Lower leg skin (tissue), 3 donors: ENCODE measurements around the gene ATAD3C.

ENCODE experiments used
- POLR2A ChIP-seq, 2 donors: fragments of 450-650 bp; IDR thresholded peaks; one replicate each; pipeline ENCODE4 v1.6.1; 2016 to 2017; ENCODE audit warnings: antibody characterized with exemption in 2 of 2, mild to moderate bottlenecking in 1 of 2, moderate library complexity in 1 of 2
- TF ChIP-seq, protein P1 (sequence below), 3 donors: fragments of 450-650 bp; IDR thresholded peaks; one replicate each; pipeline ENCODE4 v1.5.1; 2016; ENCODE audit warnings: antibody characterized with exemption in 3 of 3, mild to moderate bottlenecking in 3 of 3, moderate library complexity in 2 of 3

DNA sequence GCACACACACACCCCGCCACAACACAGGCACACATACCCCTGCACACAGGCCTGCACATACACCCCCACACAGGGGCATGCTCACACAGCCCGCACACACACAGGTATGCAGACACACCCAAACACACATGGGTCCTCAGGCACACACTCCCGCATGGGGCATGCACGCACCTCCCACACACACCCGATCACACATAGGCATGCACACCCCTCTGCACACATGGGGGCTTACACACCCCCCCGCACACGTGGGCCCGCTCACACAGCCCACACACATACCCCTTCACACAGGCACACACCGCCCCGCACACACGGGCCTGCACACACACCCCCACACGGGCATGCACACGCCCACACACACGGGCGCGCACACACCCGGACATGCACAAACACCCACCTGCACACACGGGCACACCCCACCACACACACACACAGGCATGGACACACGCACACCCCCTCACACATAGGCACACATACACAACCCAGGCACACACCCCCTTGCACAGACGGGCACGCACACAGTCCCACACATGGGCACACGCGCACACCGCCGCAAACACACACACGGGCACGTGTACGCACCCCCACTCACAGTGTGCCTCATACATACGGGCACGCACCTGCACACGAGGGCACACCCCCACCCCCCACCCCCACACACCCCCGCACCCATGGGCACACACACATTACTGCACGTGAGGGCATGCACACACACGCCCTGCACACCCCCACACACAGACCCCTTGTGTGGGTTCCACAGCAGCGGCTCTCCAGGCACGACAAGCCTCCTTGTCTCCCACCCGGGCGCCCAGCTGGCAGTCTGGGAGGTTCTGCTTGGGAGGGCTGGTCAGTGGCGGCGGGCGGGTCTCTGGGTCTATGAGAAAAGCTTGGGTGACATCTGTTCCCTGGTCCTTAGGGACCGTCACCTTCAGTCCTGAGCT, 30.3 kb downstream of the ATAD3C start:
- TF ChIP-seq, protein P1, sequence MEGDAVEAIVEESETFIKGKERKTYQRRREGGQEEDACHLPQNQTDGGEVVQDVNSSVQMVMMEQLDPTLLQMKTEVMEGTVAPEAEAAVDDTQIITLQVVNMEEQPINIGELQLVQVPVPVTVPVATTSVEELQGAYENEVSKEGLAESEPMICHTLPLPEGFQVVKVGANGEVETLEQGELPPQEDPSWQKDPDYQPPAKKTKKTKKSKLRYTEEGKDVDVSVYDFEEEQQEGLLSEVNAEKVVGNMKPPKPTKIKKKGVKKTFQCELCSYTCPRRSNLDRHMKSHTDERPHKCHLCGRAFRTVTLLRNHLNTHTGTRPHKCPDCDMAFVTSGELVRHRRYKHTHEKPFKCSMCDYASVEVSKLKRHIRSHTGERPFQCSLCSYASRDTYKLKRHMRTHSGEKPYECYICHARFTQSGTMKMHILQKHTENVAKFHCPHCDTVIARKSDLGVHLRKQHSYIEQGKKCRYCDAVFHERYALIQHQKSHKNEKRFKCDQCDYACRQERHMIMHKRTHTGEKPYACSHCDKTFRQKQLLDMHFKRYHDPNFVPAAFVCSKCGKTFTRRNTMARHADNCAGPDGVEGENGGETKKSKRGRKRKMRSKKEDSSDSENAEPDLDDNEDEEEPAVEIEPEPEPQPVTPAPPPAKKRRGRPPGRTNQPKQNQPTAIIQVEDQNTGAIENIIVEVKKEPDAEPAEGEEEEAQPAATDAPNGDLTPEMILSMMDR (IDR thresholded peaks at IDR 0.05) = no peak
- no peak for TF ChIP-seq POLR2A (IDR thresholded peaks at IDR 0.05)
